ENCODE results near the gene ESM1.

Gene ESM1

DNA sequence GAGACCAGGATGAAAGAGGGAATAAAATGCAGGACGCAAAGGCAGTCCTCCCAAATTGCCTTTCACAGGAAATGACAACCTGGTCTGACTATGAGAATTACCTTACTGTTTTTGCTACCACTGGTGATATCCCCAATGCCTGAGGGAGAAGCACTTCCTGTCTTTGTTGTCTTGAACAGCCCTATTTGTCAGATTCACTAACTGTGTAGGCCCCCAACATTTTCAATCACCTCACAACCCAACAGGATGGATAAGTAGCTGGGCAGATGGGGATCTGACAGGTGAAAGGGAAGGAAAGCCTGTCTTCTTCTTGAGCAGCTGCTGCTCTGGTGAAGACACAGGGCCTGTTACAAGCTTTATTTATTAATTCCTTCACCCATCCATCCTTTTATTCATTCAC lies 9.7 kb downstream of the ESM1 start:
- DNase-seq: no peak

DNA sequence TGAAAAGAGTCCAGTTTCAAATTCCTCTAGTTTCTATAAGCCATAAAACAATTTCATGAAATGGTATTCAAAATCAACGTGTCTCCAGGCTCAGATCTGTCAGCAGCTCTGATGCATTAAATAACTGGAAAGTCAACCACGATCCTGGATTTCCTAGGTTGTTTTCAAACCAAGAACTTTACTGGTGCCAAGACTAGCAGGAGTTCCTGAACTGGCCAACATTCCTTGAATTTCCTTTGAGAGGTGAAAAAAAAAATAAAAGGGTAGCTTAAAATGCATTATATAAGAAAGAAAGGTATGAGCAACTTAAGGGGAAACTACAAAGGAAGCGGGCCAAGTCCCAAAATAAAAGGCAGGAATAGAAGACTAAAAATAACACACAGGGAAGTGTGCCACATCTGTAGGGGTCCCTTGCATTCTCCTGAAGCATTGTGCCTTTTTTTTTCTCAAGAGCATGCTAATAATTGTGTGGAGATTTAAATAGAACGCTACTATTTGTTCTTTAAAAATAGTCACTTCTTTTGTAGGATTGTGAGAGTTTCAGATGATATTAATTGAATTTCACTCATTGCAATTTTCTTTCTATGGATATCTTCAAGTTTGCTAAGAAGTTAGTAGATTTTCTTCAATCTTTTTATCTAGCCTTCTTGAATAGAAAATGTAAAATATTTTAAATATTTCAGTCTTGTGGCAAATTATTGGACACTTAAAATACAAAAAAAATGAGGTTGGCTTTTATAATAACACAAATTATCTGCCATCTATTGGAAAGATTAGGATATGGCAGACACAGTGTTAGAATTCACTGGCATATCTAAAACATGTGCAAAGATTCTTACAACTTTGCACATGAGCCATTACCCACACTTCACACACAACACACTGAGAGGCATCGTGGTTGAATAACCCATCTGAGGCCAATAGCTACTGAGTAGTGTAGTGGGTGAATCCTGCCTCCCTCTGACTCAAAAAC lies 15.3 kb downstream of the ESM1 start:
- no peak for DNase-seq

GRCh38 chr5:54969242-54969641 lies 16.2 kb downstream of the ESM1 start:
- no peak for DNase-seq

DNA sequence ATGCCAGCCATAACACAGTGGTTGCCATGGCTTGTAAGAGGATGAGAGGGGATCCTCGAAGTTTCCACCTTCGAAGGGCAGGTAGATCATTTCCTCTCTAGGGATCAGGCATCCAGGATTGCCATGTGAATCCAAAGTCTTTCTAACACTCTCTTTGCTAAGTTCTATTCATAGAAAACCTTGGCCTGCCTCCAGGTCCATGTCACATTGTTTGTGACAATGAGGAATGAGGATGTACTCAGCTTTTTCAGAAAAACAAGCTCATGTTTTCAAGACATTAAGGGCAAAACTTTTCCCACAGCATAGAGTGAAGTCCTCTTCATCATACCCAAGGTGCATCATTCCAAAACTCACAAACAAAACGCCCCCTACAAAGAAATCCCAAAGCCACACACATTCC lies 19.6 kb downstream of the ESM1 start:
- no peak for DNase-seq

GRCh38 chr5:54964405-54964804 lies 21.0 kb downstream of the ESM1 start:
- no peak for DNase-seq

- DNase-seq: no peak
Measured at GRCh38 chr5:54959673-54960418, 25.5 kb downstream of the ESM1 start.

DNA sequence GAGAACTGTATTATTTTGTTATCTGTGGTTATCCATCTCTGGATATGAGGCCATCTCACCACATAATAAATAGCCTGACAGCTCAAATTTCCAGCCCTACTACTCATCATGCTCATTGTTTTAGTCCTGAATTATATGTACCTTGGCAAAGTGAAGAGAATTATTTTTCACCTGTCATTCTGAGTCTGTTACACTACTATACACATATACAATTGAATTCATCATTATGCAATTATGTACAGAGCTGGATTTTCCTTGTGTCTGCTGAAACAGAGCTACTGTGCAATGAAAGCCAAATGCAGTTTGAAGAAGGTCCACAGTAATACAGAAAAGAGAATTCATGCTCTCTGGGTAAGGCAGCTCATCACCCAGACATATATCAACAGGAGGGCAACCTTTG lies 28.5 kb downstream of the ESM1 start:
- no peak for DNase-seq

GRCh38 chr5:54947187-54947586 lies 38.2 kb downstream of the ESM1 start:
- no peak for DNase-seq

DNA sequence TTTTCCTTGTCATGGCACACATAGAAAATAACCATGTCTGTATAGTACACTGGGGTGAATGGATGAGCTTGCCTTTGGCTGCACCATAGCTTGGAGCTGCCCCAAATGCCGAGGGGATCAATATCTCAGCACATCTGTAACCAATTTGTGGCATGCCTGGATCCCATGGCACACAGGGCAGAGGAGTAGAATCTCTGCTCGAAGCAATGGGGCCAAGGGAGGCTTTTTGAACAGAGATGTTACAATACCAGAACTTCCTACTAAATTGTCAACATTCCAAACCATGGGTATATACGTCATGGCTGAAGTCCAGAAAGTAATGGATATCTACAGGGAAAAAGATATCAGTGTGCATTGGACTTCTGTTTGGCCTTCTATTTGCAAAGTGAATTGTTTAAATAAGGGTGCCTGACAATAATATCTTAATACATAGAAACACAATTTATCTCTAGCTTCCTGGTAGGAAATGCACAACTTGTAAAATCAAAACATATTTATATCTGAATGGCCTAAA lies 39.0 kb downstream of the ESM1 start:
- no peak for DNase-seq

- DNase-seq: no peak
Measured at GRCh38 chr5:54944364-54944763, 41.0 kb downstream of the ESM1 start.

GRCh38 chr5:54942064-54942778 lies 43.2 kb downstream of the ESM1 start:
- no peak for DNase-seq

DNA sequence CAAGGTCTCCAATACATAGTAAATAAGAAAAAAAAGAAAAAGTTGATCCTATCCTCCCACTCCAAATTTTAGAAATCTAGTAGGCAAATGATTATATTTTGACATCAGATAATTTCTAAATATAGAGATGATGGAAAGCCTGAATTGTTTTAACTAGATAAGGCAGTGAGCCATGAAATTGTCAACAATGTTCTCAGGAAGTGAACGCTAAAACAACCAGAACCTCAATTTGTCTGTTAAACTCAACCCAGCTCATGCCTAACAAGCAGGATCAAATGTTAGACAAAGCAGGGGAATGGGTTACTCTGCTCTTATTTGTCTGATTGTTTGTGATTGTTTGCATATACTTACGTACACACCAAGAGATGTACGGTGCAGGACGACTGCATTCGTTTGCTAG lies 49.2 kb downstream of the ESM1 start:
- no peak for DNase-seq

DNA sequence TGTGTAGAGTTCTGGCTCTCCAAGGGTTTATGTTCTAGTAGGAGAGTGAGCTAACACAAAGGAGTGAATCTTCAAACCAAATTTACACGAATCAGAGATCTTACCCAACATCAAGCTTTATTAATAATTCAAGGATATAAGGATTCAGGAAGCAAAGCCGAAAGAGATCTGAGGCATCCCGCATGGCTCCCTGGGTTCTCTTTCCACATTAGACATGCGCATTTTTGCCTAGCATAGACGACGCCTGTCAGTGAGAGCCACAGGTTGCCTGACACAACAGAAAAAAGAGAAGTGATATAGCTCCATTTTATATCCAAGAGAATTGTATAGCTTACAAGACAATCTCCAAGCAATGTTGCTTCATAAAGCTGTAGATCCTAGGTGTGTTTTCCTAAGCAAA lies 52.6 kb downstream of the ESM1 start:
- no peak for DNase-seq

DNA sequence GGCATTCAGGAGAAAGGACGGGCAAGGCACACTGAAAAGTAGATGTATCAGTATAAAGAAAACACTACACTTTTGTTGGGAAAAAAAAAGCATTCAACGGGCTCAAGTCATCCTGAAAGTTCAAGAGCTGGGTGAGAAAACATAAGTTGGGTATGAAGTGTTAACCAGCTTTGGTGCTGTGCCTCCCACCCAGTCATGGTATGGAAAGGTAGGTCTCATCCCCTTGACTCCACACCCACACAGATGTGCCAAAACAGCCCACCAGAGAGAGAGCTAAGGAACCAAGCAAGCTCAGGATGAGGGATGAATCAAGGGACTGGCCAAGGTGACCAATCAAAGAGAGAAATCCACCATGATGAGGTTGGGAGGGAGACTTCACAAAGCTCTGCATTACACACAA lies 54.7 kb downstream of the ESM1 start:
- DNase-seq: no peak
